HCT116 (cell line): ENCODE data around the gene CFAP410. TPM values are rescaled to one million over a fixed set of nuclear protein-coding genes. Genes with fewer than 3 reads are reported as not detected.

ENCODE experiments used
- ATAC-seq: fragments of 200-7000 bp; cut with Tn5 transposase; 2 replicates; pipeline ENCODE4 v1.9.1; 2020; ENCODE audit warnings: mild to moderate bottlenecking, moderate library complexity
- BruUV-seq: library from RNA; stranded (reverse); fragments of 400-500 nt; replicated peaks from 2 replicates; lab custom pipeline; 2021; lab: Mats Ljungman, UMichigan
- CTCF ChIA-PET: fragments of 300-600 bp; sonication (Branson Sonifier 250); formaldehyde crosslinking; loops from one replicate; lab custom pipeline; 2021; ENCODE audit warnings: antibody characterized with exemption; lab: Charles Lee
- POLR2A ChIA-PET: fragments of 300-600, 350-600 bp; sonication (Branson Sonifier 250); formaldehyde crosslinking; loops from one replicate; lab custom pipeline; 2021; ENCODE audit warnings: antibody characterized with exemption; lab: Charles Lee
- RAD21 ChIA-PET, 2 experiments: fragments of 300-600 bp; sonication (Branson Sonifier 250); formaldehyde crosslinking; loops; one replicate each; lab custom pipeline; 2023; ENCODE audit warnings: low total read pairs in 2 of 2; ENCODE audit not compliant: uncharacterized antibody in 2 of 2, unreplicated experiment in 2 of 2, low non-redundant PET in 1 of 2; lab: Charles Lee
- DNase-seq: peaks from one replicate; pipeline ENCODE4 v3.0.0-alpha.2; 2010; ENCODE audit warnings: low read depth, low spot score
- H2AFZ ChIP-seq: fragments of 200-600 bp; shearing (Covaris generic), sonication (generic); 2 replicates; pipeline ENCODE4 v1.6.1; 2017; ENCODE audit warnings: low read depth, mixed run types, mixed read lengths, antibody characterized with exemption, low read length; ENCODE audit not compliant: poor library complexity, severe bottlenecking
- H3K27ac ChIP-seq: 2 replicates; pipeline ENCODE4 v1.5.1; 2012; ENCODE audit warnings: low read depth, low read length
- H3K27me3 ChIP-seq: fragments of 200-600 bp; sonication (generic); 2 replicates; pipeline ENCODE4 v1.6.1; 2016; ENCODE audit warnings: mixed run types, low read length, mixed read lengths; ENCODE audit not compliant: insufficient read depth
- H3K36me3 ChIP-seq, 2 experiments: fragments of 200-500 bp in 1 of 2; fragments of 200-600 bp in 1 of 2; sonication (Bioruptor generic) in 1 of 2; sonication (generic) in 1 of 2; 2 replicates each; pipeline versions ENCODE4 v1.5.1 to v1.6.1; 2014 to 2016; ENCODE audit warnings: low read length in 2 of 2, inconsistent platforms in 1 of 2, mixed read lengths in 1 of 2, mixed run types in 1 of 2; ENCODE audit not compliant: insufficient read depth in 2 of 2, control insufficient read depth in 1 of 2
- H3K4me1 ChIP-seq, 2 experiments: fragments of 200-600 bp in 1 of 2; sonication (generic) in 1 of 2; 2 replicates each; pipeline versions ENCODE4 v1.5.1 to v1.6.1; 2012 to 2017; ENCODE audit warnings: low read length in 2 of 2, inconsistent platforms in 1 of 2, mild to moderate bottlenecking in 1 of 2, mixed read lengths in 1 of 2, mixed run types in 1 of 2, moderate library complexity in 1 of 2; ENCODE audit not compliant: insufficient read depth in 2 of 2, control insufficient read depth in 1 of 2
- H3K4me2 ChIP-seq: fragments of 200-600 bp; sonication (generic); 2 replicates; pipeline ENCODE4 v1.6.1; 2017; ENCODE audit warnings: mixed run types, low read length, mixed read lengths
- H3K4me3 ChIP-seq, 2 experiments: fragments of 200-600 bp in 1 of 2; sonication (generic) in 1 of 2; replicated peaks in 1 of 2; 2 replicates each; pipeline ENCODE4 v1.5.1; 2011 to 2016; ENCODE audit warnings: low read length in 2 of 2, control low read depth in 1 of 2, low read depth in 1 of 2, mild to moderate bottlenecking in 1 of 2, mixed read lengths in 1 of 2, mixed run types in 1 of 2
- H3K79me2 ChIP-seq: fragments of 200-600 bp; sonication (generic); 2 replicates; pipeline ENCODE4 v1.6.1; 2017; ENCODE audit warnings: mild to moderate bottlenecking, mixed run types, low read length, moderate library complexity, mixed read lengths; ENCODE audit not compliant: insufficient read depth
- H3K9ac ChIP-seq: fragments of 200-600 bp; sonication (generic); 2 replicates; pipeline ENCODE4 v1.6.1; 2016; ENCODE audit warnings: low read length, mixed read lengths
- H3K9me2 ChIP-seq: fragments of 200-600 bp; sonication (generic), shearing (Covaris generic); 2 replicates; pipeline ENCODE4 v1.6.1; 2017; ENCODE audit warnings: mixed run types, mild to moderate bottlenecking, moderate library complexity; ENCODE audit not compliant: insufficient read depth
- H3K9me3 ChIP-seq, 2 experiments: fragments of 200-500 bp in 1 of 2; fragments of 200-600 bp in 1 of 2; sonication (Bioruptor generic) in 1 of 2; sonication (generic) in 1 of 2; 2 replicates each; pipeline ENCODE4 v1.6.1; 2014 to 2017; ENCODE audit warnings: low read length in 2 of 2, mixed read lengths in 2 of 2, inconsistent platforms in 1 of 2, low read depth in 1 of 2, mild to moderate bottlenecking in 1 of 2, mixed run types in 1 of 2, moderate library complexity in 1 of 2; ENCODE audit not compliant: control insufficient read depth in 1 of 2, insufficient read depth in 1 of 2
- H4K20me1 ChIP-seq: fragments of 200-600 bp; sonication (generic), shearing (Covaris generic); 2 replicates; pipeline ENCODE4 v1.6.1; 2017; ENCODE audit warnings: mixed run types, mild to moderate bottlenecking, moderate library complexity; ENCODE audit not compliant: insufficient read depth
- CBX3 ChIP-seq: IDR thresholded peaks from 2 replicates; pipeline ENCODE4 v1.6.1; 2012; ENCODE audit warnings: low read depth
- CEBPB ChIP-seq: IDR thresholded peaks from 2 replicates; pipeline ENCODE4 v1.6.1; 2012; ENCODE audit warnings: low read depth
- ELF1 ChIP-seq: IDR thresholded peaks from 2 replicates; pipeline ENCODE4 v1.6.1; 2012; ENCODE audit warnings: low read depth, borderline replicate concordance
- JUND ChIP-seq: IDR thresholded peaks from 2 replicates; pipeline ENCODE4 v1.6.1; 2012
- RAD21 ChIP-seq: IDR thresholded peaks from 2 replicates; pipeline ENCODE4 v1.6.1; 2012; ENCODE audit warnings: low read depth, mild to moderate bottlenecking
- SIN3A ChIP-seq: IDR thresholded peaks from 2 replicates; pipeline ENCODE4 v1.6.1; 2012; ENCODE audit warnings: low read depth
- SP1 ChIP-seq: IDR thresholded peaks from 2 replicates; pipeline ENCODE4 v1.6.1; 2012; ENCODE audit warnings: low read depth
- ZFX ChIP-seq: fragments of 450-650 bp; IDR thresholded peaks from 2 replicates; pipeline ENCODE4 v1.6.1; 2017
- intact Hi-C: fragments of 100-400 bp; cut with micrococcal nuclease; formaldehyde crosslinking; loops from 2 replicates; pipeline ENCODE4 v1.10.0; 2022
- total RNA-seq: library from RNA; stranded (reverse); gene quantifications from one replicate; pipeline ENCODE4 v1.2.1, GENCODE V29; 2021; ENCODE audit not compliant: unreplicated experiment
- TF ChIP-seq, protein P1 (sequence below): IDR thresholded peaks from 2 replicates; pipeline ENCODE4 v1.6.1; 2012
- TF ChIP-seq, protein P2 (sequence below): IDR thresholded peaks from 2 replicates; pipeline ENCODE4 v1.6.1; 2012

Gene CFAP410
- total RNA-seq, 1 experiment from 2014 or later = 15.3 TPM

DNA sequence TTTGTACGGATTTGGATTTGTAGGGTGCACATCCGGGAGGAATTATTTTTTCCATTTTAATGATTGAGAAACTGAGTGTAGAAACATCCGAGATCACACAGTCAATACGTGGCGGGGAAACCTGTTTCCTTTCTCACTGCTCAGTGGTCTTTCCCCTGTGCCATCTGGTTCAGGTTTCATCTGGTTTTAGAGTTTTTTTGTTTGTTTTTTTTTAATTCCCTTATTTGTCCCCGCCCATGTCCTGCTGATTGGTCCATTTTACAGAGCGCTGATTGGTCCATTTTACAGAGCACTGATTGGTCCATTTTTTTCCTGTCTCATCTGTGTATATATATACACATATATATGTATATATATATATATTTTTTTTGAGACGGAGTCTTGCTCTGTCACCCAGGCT, 20.2 kb upstream of the CFAP410 start:
- DNase-seq (no peak), ATAC-seq (no peak)
- Histone ChIP-seq H3K4me2 (no peak overlapping the region), H3K4me3 (no peak overlapping the region), H3K36me3 (no peaks in the 10 kb centered on the region), H3K27me3 (no peaks in the 10 kb centered on the region), H3K9me2 (no peaks in the 10 kb centered on the region), H3K79me2 (no peaks in the 10 kb centered on the region), H3K9me3 (no peaks in the 10 kb centered on the region; a peak in 1 of 4 replicates), H2AFZ (no peak overlapping the region), H3K27ac (no peak overlapping the region), H4K20me1 (no peaks in the 10 kb centered on the region), H3K4me1 (no peaks in the 10 kb centered on the region), H3K9ac (no peak overlapping the region)
- ChIA-PET RAD21 (no interaction called here), POLR2A (no interaction called here), CTCF (no interaction called here)
- BruUV-seq = no TSS peak
- intact Hi-C loops = no loop called here
- TF ChIP-seq SIN3A = no peak
- TF ChIP-seq ELF1 = no peak
- no peak for TF ChIP-seq SP1
- TF ChIP-seq JUND = no peak
- TF ChIP-seq CBX3 = no peak
- TF ChIP-seq, protein P1, sequence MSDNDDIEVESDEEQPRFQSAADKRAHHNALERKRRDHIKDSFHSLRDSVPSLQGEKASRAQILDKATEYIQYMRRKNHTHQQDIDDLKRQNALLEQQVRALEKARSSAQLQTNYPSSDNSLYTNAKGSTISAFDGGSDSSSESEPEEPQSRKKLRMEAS = no peak
- TF ChIP-seq, protein P2, sequence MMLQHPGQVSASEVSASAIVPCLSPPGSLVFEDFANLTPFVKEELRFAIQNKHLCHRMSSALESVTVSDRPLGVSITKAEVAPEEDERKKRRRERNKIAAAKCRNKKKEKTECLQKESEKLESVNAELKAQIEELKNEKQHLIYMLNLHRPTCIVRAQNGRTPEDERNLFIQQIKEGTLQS = no peak

DNA sequence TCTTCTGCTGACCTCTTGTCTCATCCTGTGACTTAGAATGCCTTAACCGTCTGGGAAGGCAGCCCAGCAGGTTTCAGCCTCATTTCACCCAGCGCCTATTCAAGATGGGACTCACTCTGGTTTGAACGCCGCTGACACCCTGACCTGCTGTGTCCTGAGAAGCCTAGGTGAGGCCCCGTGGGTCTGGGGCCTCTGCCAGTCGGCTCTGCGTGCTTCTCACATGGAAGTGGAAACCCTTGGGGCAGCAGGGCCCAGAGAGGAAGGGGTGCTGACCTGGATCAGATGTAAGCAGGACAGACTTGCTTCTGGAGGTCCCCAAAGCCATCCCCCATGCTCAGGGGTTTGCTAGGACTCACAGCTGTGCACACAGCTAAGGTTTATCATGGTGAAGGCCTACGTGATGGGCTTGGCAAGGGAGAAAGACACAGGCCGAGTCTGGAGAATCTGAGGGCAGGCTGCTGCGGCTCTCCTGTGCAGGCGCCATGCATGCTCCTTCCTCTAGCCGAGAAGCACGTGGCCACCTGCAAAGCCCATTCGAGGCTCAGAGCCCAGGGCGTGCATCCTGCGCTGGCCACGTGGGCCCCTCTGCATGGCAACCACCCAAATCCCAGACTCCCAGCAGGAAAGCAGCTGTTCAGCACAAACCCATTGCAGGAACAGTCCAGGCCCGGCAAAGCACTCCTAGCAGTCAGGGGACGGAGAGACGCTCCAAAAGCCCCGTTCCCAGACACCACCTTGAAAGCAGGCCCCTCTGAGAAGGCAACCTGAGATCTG, 18.1 kb upstream of the CFAP410 start:
- no peaks in the 10 kb centered on the region for H3K9me2 ChIP-seq
- intact Hi-C loops = no loop called here
- no peak overlapping the region for H3K4me3 ChIP-seq
- ChIA-PET CTCF (no interaction called here), POLR2A (no interaction called here), RAD21 (no interaction called here)
- H3K4me1 ChIP-seq = no peaks in the 10 kb centered on the region
- H3K36me3 ChIP-seq = no peaks in the 10 kb centered on the region
- H3K9ac ChIP-seq = no peak overlapping the region
- H3K27me3 ChIP-seq = no peaks in the 10 kb centered on the region
- DNase-seq = no peak
- no TSS peak for BruUV-seq
- no peaks in the 10 kb centered on the region for H3K79me2 ChIP-seq
- no peaks in the 10 kb centered on the region for H3K9me3 ChIP-seq
- no peak for ATAC-seq
- no peak for TF ChIP-seq CEBPB
- no peak for TF ChIP-seq RAD21
- TF ChIP-seq ZFX = no peak
- H4K20me1 ChIP-seq = no peaks in the 10 kb centered on the region
- H3K27ac ChIP-seq = no peak overlapping the region
- H2AFZ ChIP-seq = no peak overlapping the region
- no peak overlapping the region for H3K4me2 ChIP-seq
